Epithelial cell of esophagus (primary cell): ENCODE results near the gene KHDC4.

Source experiments
- DNase-seq: peaks from one replicate; pipeline ENCODE4 v3.0.0; 2010; ENCODE audit warnings: low read depth
- H3K4me3 ChIP-seq: 2 replicates; pipeline ENCODE4 v1.5.1; 2011; ENCODE audit warnings: mild to moderate bottlenecking, low read length, control low read depth
- CTCF ChIP-seq: IDR thresholded peaks from 2 replicates; pipeline ENCODE4 v1.5.1; 2011; ENCODE audit warnings: low read depth, mild to moderate bottlenecking, low read length, control low read depth, inconsistent platforms; ENCODE audit not compliant: insufficient read depth; ENCODE audit errors: missing control alignments

KHDC4 gene

GRCh38 chr1:155890251-155890650 is 44.0 kb downstream of the KHDC4 start:
- no peak overlapping the region for H3K4me3 ChIP-seq
- DNase-seq, result no peak
- TF ChIP-seq CTCF, result no peak

GRCh38 chr1:155889566-155889965 is 44.6 kb downstream of the KHDC4 start:
- DNase-seq, result no peak

GRCh38 chr1:155888481-155888880 is 45.7 kb downstream of the KHDC4 start:
- H3K4me3 ChIP-seq, result no peak overlapping the region
- DNase-seq, result no peak
- TF ChIP-seq CTCF, result no peak

More at GRCh38 chr1:155889566-155889965, 44.6 kb downstream of the KHDC4 start:
- no peak for TF ChIP-seq CTCF
- no peak overlapping the region for H3K4me3 ChIP-seq

GRCh38 chr1:155884982-155885381 is 49.2 kb downstream of the KHDC4 start:
- no peak overlapping the region for H3K4me3 ChIP-seq
- TF ChIP-seq CTCF, result no peak
- no peak for DNase-seq

- TF ChIP-seq CTCF, result no peak
- no peak overlapping the region for H3K4me3 ChIP-seq
- no peak for DNase-seq
Measured at GRCh38 chr1:155884031-155884960, 49.9 kb downstream of the KHDC4 start.

GRCh38 chr1:155882766-155883165 is 51.4 kb downstream of the KHDC4 start:
- TF ChIP-seq CTCF, result no peak
- no peak overlapping the region for H3K4me3 ChIP-seq
- no peak for DNase-seq

GRCh38 chr1:155882235-155882634 is 52.0 kb downstream of the KHDC4 start:
- H3K4me3 ChIP-seq, result no peak overlapping the region
- no peak for TF ChIP-seq CTCF
- DNase-seq, result no peak
